Measurements from ENCODE around the gene CLCN2. TPM values are rescaled to one million over a fixed set of nuclear protein-coding genes. Genes with fewer than 3 reads are reported as not detected.
A peak's percentile ranks its signal among the peaks of the same experiment; 100 is the strongest.

CLCN2 gene
- total and polyA plus RNA-seq, 10 donors: 1.6 to 6.4 (median 3.7) TPM

GRCh38 chr3:184298759-184299487 lies 62.5 kb downstream of the CLCN2 start, which contains the start of gene PSMD2:
Gene PSMD2, plus strand, starts transcription at chr3:184299241. Its CDS starts 26 bp downstream, at chr3:184299267.
- WGBS, 5 donors: 0 to 1% (median 0%) methylated on average over 31 to 78 of the region's 78 CpGs
- H3K27ac ChIP-seq: peak within 1 kb of the TSS; percentile 69 to 92 (median 88)
- DNase-seq: peak; percentile 99

DNA sequence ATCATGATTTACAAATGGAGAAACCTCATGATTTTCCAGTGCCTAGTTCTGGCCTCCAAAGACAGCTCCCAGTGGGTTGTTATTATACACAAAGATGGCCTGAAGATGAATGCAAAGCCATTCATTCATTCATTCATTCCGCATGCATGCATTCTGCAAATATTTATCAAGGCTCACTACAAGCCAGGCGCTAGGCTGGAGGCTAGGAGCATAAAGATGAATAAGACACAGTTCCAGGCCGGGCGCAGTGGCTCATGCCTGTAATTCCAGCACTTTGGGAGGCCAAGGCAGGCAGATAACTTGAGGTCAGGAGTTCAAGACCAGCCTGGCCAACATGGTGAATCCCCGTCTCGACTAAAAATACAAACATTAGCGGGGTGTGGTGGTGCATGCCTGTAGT lies 64.8 kb downstream of the CLCN2 start:
- DNase-seq: peak; percentile 48
- Histone ChIP-seq H3K9me3 (no peaks in the 10 kb centered on the region), H3K27me3 (replicated peaks in 1 of 7) (peaks cover 0 to 5% (median 0%) of the 10 kb centered on the region in 7 donors), H3K4me3 (no peak overlapping the region), H3K27ac (no peak overlapping the region), H3K4me1 (peaks cover 14 to 32% (median 26%) of the 10 kb centered on the region in 6 donors), H3K36me3 (peaks cover 0 to 17% (median 13%) of the 10 kb centered on the region in 6 donors)
- no peak for TF ChIP-seq POLR2AphosphoS5 (IDR thresholded peaks at IDR 0.05)
- TF ChIP-seq CTCF (IDR thresholded peaks at IDR 0.05 in 8 of 11, conservative IDR thresholded peaks at IDR 0.05 in 3 of 11): no peak
- TF ChIP-seq POLR2A (IDR thresholded peaks at IDR 0.05): no peak
- 77 to 92% (median 79%) methylated on average over 7 of the region's 7 CpGs for WGBS, 5 donors
- intact Hi-C loops (cut with DNase I; ENCODE audit: low total_unique reads): no loop called here

More at GRCh38 chr3:184298759-184299487, 62.5 kb downstream of the CLCN2 start, which contains the start of gene PSMD2:
- no peaks in the 10 kb centered on the region for H3K27me3 ChIP-seq (replicated peaks in 1 of 7)
- peak in 2 of 11 experiments; percentile 16 to 28 for TF ChIP-seq CTCF (IDR thresholded peaks at IDR 0.05 in 8 of 11, conservative IDR thresholded peaks at IDR 0.05 in 3 of 11)
- TF ChIP-seq POLR2AphosphoS5 (IDR thresholded peaks at IDR 0.05): peak; percentile 92 to 96 (median 93)
- peak in 2 of 3 donors; percentile 41 to 71 for TF ChIP-seq POLR2A (IDR thresholded peaks at IDR 0.05)
- H3K36me3 ChIP-seq: peaks cover 10 to 40% (median 36%) of the 10 kb centered on the region in 6 donors
- peaks cover 14 to 41% (median 26%) of the 10 kb centered on the region in 6 donors for H3K4me1 ChIP-seq
- H3K9me3 ChIP-seq: no peaks in the 10 kb centered on the region
- peak within 1 kb of the TSS; percentile 58 to 99 (median 88) for H3K4me3 ChIP-seq
- intact Hi-C loops (cut with DNase I; ENCODE audit: low total_unique reads): no loop called here

Small RNA genes within 50 kb of the gene (small RNA-seq; reads per million reads assigned to genes)
- 1,583 to 2,395 (median 2,014) reads per million in 4 donors for gene SNORD66

Other genes starting within 250 kb of the CLCN2 start
- gene EIF2B5, start 226.2 kb downstream of the CLCN2 start, total RNA-seq: 10 to 100 TPM; 40.4 to 50.7 (median 46.3) TPM
- gene EIF2B5, start 226.2 kb downstream of the CLCN2 start, polyA plus RNA-seq: 10 to 100 TPM; 40.4 to 55.7 (median 52.8) TPM
- 10 to 100 TPM; 40.3 to 67.3 (median 54.2) TPM for gene DVL3, start 206.2 kb downstream of the CLCN2 start, total RNA-seq
- 10 to 100 TPM; 12.3 to 28.2 (median 15.8) TPM for gene DVL3, start 206.2 kb downstream of the CLCN2 start, polyA plus RNA-seq
- gene AP2M1, start 186.8 kb downstream of the CLCN2 start, total RNA-seq: 100 to 1,000 TPM; 192 to 254 (median 204) TPM
- 100 to 1,000 TPM in 2 of 3 donors, 10 to 100 TPM in 1; 98.7 to 155 (median 137) TPM for gene AP2M1, start 186.8 kb downstream of the CLCN2 start, polyA plus RNA-seq
- 10 to 100 TPM; 46.4 to 90.7 (median 69.8) TPM for gene ABCF3, start 175.4 kb downstream of the CLCN2 start, total RNA-seq
- 10 to 100 TPM; 35.3 to 67.3 (median 61.2) TPM for gene ABCF3, start 175.4 kb downstream of the CLCN2 start, polyA plus RNA-seq
- under 1 TPM in 2 of 7 donors, not detected in 5; 0.28 to 0.68 TPM for gene VWA5B2, start 132.0 kb downstream of the CLCN2 start, total RNA-seq
- under 1 TPM; 0.02 to 0.08 (median 0.03) TPM for gene VWA5B2, start 132.0 kb downstream of the CLCN2 start, polyA plus RNA-seq
- gene ALG3, start 112.6 kb downstream of the CLCN2 start, total RNA-seq: 10 to 100 TPM; 21.1 to 59.0 (median 28.2) TPM
- 10 to 100 TPM; 18.7 to 23.9 (median 22.8) TPM for gene ALG3, start 112.6 kb downstream of the CLCN2 start, polyA plus RNA-seq
- 1 to 10 TPM; 1.2 to 5.4 (median 3.0) TPM for gene EEF1AKMT4, start 111.9 kb downstream of the CLCN2 start, total RNA-seq
- gene EEF1AKMT4, start 111.9 kb downstream of the CLCN2 start, polyA plus RNA-seq: 1 to 10 TPM; 1.6 to 3.7 (median 3.5) TPM
- gene CAMK2N2, start 100.1 kb downstream of the CLCN2 start, total RNA-seq: under 1 TPM in 1 of 7 donors, not detected in 6; 0.35 TPM
- gene CAMK2N2, start 100.1 kb downstream of the CLCN2 start, polyA plus RNA-seq: under 1 TPM in 1 of 3 donors, not detected in 2; 0.08 TPM
- gene ECE2, start 85.6 kb downstream of the CLCN2 start, total RNA-seq: not detected
- not detected for gene ECE2, start 85.6 kb downstream of the CLCN2 start, polyA plus RNA-seq
- gene PSMD2, start 62.4 kb downstream of the CLCN2 start, total RNA-seq: 100 to 1,000 TPM; 130 to 191 (median 142) TPM
- gene PSMD2, start 62.4 kb downstream of the CLCN2 start, polyA plus RNA-seq: 10 to 100 TPM; 53.8 to 94.7 (median 62.4) TPM
- gene EIF4G1, start 47.0 kb downstream of the CLCN2 start, total RNA-seq: 100 to 1,000 TPM; 191 to 294 (median 247) TPM
- gene EIF4G1, start 47.0 kb downstream of the CLCN2 start, polyA plus RNA-seq: 100 to 1,000 TPM in 1 of 3 donors, 10 to 100 TPM in 2; 83.4 to 136 (median 84.2) TPM
- gene FAM131A, start 24.0 kb downstream of the CLCN2 start, total RNA-seq: 10 to 100 TPM; 12.9 to 24.6 (median 15.6) TPM
- 10 to 100 TPM in 1 of 3 donors, 1 to 10 TPM in 2; 6.5 to 12.4 (median 6.8) TPM for gene FAM131A, start 24.0 kb downstream of the CLCN2 start, polyA plus RNA-seq
- 100 to 1,000 TPM in 1 of 7 donors, 10 to 100 TPM in 6; 42.5 to 109 (median 55.9) TPM for gene POLR2H, start 105 bp upstream of the CLCN2 start, total RNA-seq
- gene POLR2H, start 105 bp upstream of the CLCN2 start, polyA plus RNA-seq: 100 to 1,000 TPM in 2 of 3 donors, 10 to 100 TPM in 1; 92.6 to 139 (median 114) TPM
- gene THPO, start 16.6 kb upstream of the CLCN2 start, total RNA-seq: 1 to 10 TPM in 2 of 7 donors, under 1 TPM in 4, not detected in 1; 0.23 to 1.8 (median 0.74) TPM
- gene THPO, start 16.6 kb upstream of the CLCN2 start, polyA plus RNA-seq: under 1 TPM; 0.11 to 0.42 (median 0.17) TPM
- 10 to 100 TPM; 10.8 to 26.5 (median 16.1) TPM for gene CHRD, start 18.4 kb upstream of the CLCN2 start, total RNA-seq
- gene CHRD, start 18.4 kb upstream of the CLCN2 start, polyA plus RNA-seq: 10 to 100 TPM in 1 of 3 donors, 1 to 10 TPM in 2; 5.2 to 19.6 (median 7.0) TPM
- gene EPHB3, start 200.2 kb upstream of the CLCN2 start, total RNA-seq: 1 to 10 TPM in 4 of 7 donors, under 1 TPM in 3; 0.23 to 2.3 (median 1.3) TPM
- gene EPHB3, start 200.2 kb upstream of the CLCN2 start, polyA plus RNA-seq: under 1 TPM; 0.48 to 0.98 (median 0.52) TPM

Measured in spleen (tissue), 11 donors.